Stimulated activated CD4-positive, alpha-beta T cell treated with anti-CD3 and anti-CD28 coated beads, TNF-alpha, amount 100 ng/mL, for 1 hour (primary cell): Measurements from ENCODE around the gene PEAR1.
A peak's percentile ranks its signal among the peaks of the same experiment; 100 is the strongest.

Experiments used
- DNase-seq, 3 donors: peaks; one replicate each; pipeline ENCODE4 v3.0.0-alpha.2; 2020; ENCODE audit warnings: low read depth in 3 of 3, low spot score in 1 of 3

PEAR1 gene

DNA sequence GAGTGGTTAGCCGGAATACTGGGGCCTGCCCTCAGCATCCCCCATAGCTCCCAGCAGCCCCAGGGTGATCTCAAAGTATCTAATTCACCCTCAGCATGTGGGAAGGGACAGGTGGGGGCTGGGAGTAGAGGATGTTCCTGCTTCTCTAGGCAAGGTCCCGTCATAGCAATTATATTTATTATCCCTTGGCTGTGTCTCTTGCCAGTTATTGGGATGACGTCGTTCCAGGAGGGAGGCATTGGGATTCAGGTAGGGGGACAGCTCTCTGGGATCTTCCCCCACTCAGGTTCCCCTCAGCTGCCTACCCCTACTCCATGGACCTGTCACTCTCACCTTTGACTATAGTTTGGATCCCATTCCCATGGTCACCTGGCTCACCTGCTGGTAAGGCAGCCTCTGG, 11.9 kb upstream of the PEAR1 start:
- no peak for DNase-seq

DNA sequence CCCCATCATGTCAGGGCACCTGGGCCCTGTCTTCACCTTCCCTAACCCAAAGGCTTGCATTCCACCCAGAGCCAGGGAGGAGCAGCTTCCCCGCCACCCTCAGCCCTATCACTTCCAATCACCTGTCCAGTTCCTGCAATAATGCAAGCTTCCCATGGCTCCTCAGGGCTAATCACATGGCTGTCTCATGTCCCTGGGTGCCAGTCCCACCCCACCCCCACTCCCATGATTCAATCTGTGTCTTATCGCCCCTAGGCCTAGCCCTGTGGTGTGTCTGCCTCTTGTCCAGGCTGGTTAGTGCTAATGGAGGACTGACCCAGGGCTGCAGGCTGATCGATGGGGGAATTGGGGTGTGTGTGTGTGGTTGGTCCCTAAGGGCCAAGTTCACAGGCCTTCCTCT, 11.0 kb upstream of the PEAR1 start:
- no peak for DNase-seq

DNA sequence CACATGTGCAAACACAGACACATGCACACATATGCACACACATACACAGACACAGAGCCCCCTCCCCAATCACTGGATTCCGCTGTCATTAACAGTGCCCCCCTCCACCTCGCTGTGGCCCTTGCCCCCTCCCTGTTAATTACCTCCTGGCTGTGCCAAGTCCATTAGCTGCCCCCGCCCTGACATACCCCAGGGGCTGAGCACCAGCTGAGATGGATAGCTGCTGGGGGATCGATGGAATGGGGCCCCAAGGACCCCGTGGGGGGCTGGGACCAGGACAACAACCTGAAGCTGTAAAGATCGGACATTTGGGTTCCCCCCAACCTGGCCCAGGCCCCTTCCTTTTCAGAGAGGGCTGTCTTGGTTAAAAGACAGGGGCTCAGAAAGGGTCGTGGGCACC, 9.6 kb upstream of the PEAR1 start:
- no peak for DNase-seq

DNA sequence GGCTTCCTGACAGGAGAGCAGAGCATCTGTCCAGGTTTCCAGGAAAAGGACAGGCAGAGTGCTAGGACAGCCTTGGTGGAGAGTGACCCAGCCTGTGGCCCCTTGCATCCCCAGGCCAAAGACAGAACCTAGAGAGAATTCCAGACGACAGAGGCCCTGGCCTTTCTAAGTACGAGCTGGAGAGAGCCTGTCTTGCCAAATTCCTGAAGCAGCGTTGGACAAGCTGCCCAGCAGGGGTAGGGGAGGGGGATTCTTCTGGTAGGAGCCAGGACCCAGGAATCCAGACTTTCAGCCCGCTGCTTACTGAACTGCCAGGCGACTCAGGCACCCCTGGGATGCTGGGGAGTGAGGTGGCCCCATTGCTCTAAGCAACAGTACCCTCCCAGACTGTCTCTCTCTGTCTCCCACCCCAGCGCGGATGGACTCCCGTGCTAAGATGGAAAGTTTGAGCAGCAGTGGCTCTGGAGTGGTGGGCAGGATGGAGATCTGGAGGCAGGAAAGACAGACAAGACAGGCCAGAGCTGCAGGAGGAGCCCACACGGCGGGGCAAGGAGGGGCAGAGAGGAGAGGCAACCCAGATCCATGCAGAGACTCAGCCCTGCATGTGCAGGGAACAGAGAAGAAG, 8.8 kb upstream of the PEAR1 start:
- DNase-seq, result no peak

- DNase-seq, result no peak
Measured at GRCh38 chr1:156885314-156885713, 8.2 kb upstream of the PEAR1 start.

- no peak for DNase-seq
Measured at GRCh38 chr1:156885880-156886355, 7.6 kb upstream of the PEAR1 start.

DNA sequence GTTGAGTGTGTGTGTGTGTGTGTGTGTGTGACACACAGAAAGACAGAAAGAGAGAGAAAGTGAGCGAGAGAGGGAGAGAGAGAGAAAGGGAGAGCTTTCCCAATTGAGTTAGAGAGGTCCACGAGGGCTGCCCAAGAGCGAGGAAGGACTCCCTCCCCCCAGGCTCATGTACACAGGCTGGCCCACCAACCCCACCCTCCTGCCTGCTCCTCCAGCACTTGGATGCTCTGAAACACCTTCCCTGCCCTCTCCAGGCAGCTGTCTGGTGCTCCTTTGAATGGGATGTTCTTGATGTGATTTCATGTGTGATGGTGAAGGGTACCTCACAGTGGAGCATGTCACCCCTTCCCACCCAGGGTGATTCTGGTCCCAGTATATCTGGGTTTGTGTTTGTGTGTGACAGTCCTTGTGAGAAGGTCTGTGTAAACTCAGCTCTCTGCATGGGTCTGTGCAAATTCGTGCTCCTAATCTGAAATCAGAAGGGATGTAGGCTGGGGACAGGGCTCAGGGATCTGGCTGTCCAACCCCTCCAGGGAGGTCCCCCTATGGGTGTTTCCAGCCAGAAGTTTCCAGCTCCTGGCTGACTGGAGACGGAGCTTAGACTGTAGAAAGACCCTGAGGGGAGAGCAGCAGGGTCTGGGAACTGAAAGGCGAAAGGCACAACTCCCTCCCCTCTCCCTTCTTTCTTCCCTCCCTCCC, 6.8 kb upstream of the PEAR1 start:
- no peak for DNase-seq

GRCh38 chr1:156887317-156887716, 6.2 kb upstream of the PEAR1 start:
- no peak for DNase-seq

DNA sequence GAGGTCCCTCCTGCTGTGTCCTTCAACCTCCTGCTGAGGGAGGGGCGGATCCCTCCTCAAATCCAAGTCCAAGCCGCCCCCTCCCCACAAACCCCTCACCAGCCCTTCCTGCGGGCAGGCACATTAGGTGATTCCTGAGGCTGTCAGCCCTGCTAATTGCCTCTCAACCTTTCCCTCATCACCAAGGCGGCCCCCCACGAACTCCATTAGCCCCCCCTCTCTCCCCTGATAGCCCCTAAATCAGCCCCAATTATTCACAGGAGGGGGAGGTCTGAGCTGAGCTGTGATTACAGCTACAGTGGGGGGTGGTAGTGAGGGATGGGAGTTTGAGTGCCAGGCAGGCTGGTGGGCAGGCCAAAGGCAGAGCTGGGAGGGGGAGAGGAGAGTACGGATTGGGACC, 5.8 kb upstream of the PEAR1 start:
- no peak for DNase-seq

DNA sequence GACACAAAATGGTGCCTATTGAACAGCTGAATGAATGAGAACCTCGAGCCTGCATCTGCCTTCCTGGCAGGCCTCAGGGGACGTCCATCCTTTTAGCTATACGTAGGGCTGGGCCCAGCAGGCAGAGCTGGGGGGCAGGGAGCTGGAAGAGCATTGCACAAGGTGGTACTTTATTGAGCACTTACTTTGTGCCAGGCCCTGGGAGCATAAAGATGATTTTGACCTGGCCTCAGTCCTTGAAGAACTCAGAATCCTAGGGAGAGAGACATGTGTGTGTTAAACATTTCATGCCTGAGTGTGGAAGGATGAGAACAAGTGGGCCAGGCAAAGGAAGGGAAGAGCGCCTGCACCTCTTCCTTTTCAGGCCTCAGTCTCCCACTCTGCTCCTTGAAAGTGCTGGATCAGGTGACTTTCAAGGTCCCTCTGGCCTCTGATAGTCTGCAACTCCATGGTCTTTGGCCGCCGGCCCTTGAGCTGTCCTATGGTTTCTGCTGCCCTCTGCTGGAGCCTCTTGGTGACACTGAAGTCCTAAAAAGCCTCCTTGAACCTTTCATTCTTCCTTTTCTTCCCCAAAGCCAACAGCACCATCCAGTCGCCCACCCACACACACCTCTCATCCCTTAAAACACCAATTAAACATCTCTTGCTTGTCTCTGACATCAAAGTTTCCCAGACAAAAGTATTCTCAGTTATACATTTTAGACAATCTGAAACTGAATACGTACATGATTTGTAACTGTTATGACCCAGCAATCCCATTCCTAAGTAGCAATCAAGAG, 3.5 kb upstream of the PEAR1 start:
- peak in 2 of 3 donors; percentile 16 to 42 for DNase-seq

- peak; percentile 52 to 81 (median 62) for DNase-seq
Measured at GRCh38 chr1:156892190-156893047, 1.1 kb upstream of the PEAR1 start.

- DNase-seq, result no peak
Measured at GRCh38 chr1:156894001-156894400, 483 bp downstream of the PEAR1 start.

DNA sequence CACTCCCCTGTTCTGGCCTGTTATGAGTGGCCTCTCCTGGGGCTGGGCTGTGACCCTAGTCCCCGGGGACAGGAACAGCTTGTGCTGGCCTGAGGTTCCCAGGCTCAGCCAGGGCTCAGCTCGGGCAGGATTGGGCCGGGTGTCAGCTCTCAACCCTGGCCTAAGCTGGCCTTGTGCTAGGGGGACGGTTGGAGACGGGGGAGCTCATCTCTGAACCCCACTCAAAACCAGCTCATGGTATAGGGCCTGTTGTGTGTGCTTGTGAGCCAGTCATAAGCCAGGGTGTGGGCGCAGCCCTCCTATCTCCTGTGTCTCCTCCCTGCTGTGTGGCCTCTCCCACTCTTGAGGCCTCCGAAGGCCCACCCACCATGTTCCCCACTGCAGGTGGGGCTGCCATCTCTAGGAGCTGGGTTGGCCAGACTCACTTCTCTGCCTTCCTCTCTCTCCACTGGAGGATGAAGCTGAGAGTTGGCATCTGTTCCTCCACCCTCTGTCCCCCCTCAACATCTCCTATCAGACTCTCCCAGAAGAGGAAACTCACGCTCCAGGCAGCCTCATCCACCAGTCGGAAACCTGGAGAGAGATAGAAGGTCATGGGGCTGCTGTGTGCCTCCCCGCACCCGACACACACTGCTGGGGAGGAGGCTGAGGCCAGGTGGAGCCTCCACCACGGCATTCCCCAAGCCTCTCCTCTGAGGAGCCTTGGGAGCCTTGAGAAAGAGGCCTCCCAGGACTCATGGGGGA, 1.4 kb downstream of the PEAR1 start:
- DNase-seq, result no peak

GRCh38 chr1:156895455-156895812, 1.9 kb downstream of the PEAR1 start:
- no peak for DNase-seq

- DNase-seq, result no peak
Measured at GRCh38 chr1:156895927-156896326, 2.4 kb downstream of the PEAR1 start.

GRCh38 chr1:156896490-156897033, 3.0 kb downstream of the PEAR1 start:
- DNase-seq, result no peak

DNA sequence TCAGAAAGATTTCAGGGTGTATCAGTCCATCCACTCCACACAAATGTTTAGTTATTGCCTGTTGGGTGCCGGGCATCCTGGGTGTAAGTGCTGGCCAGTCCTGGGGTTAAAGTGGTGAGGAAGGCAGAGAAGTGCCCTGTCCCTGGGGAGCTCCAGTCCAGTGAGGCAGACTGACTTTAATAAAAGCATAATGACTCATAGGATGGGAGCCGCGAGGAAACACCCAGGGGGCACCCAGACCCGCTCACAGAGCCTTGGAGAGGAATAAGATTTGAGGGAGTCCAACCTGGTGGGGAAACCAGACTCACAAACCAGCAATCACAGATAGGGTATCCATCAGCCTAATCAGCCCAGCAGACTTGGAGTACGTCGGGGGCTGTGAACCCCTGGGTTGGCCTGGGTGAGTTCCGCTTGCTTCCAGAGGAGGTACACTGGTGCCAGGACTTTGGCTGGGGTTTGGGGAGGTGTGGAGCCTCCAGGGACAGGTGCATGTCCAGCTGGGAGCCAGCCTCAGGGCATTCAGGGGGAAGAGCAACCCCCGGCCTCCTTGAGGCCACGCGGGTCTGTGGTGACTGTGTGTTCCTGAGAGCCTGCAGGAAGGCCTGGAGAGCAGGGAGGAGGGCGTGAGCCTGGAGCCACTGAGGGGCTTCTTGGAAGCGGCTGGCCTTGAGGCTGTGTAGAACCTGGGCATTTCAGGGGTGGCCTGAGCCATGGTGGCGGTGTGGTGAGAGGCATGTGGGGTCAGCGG, 3.7 kb downstream of the PEAR1 start:
- no peak for DNase-seq

GRCh38 chr1:156898161-156898566, 4.6 kb downstream of the PEAR1 start:
- DNase-seq, result no peak

- no peak for DNase-seq
Measured at GRCh38 chr1:156898971-156899664, 5.6 kb downstream of the PEAR1 start.
